HCT116 (cell line): ENCODE results near the gene WWOX. TPM values are rescaled to one million over a fixed set of nuclear protein-coding genes. Genes with fewer than 3 reads are reported as not detected.

ENCODE experiments used
- ATAC-seq: fragments of 200-7000 bp; cut with Tn5 transposase; 2 replicates; pipeline ENCODE4 v1.9.1; 2020; ENCODE audit warnings: mild to moderate bottlenecking, moderate library complexity
- BruUV-seq: library from RNA; stranded (reverse); fragments of 400-500 nt; replicated peaks from 2 replicates; lab custom pipeline; 2021; lab: Mats Ljungman, UMichigan
- CTCF ChIA-PET: fragments of 300-600 bp; sonication (Branson Sonifier 250); formaldehyde crosslinking; loops from one replicate; lab custom pipeline; 2021; ENCODE audit warnings: antibody characterized with exemption; lab: Charles Lee
- POLR2A ChIA-PET: fragments of 300-600, 350-600 bp; sonication (Branson Sonifier 250); formaldehyde crosslinking; loops from one replicate; lab custom pipeline; 2021; ENCODE audit warnings: antibody characterized with exemption; lab: Charles Lee
- RAD21 ChIA-PET, 2 experiments: fragments of 300-600 bp; sonication (Branson Sonifier 250); formaldehyde crosslinking; loops; one replicate each; lab custom pipeline; 2023; ENCODE audit warnings: low total read pairs in 2 of 2; ENCODE audit not compliant: uncharacterized antibody in 2 of 2, unreplicated experiment in 2 of 2, low non-redundant PET in 1 of 2; lab: Charles Lee
- DNase-seq: peaks from one replicate; pipeline ENCODE4 v3.0.0-alpha.2; 2010; ENCODE audit warnings: low read depth, low spot score
- H2AFZ ChIP-seq: fragments of 200-600 bp; shearing (Covaris generic), sonication (generic); 2 replicates; pipeline ENCODE4 v1.6.1; 2017; ENCODE audit warnings: low read depth, mixed run types, mixed read lengths, antibody characterized with exemption, low read length; ENCODE audit not compliant: poor library complexity, severe bottlenecking
- H3K27ac ChIP-seq: 2 replicates; pipeline ENCODE4 v1.5.1; 2012; ENCODE audit warnings: low read depth, low read length
- H3K27me3 ChIP-seq: fragments of 200-600 bp; sonication (generic); 2 replicates; pipeline ENCODE4 v1.6.1; 2016; ENCODE audit warnings: mixed run types, low read length, mixed read lengths; ENCODE audit not compliant: insufficient read depth
- H3K36me3 ChIP-seq, 2 experiments: fragments of 200-500 bp in 1 of 2; fragments of 200-600 bp in 1 of 2; sonication (Bioruptor generic) in 1 of 2; sonication (generic) in 1 of 2; 2 replicates each; pipeline versions ENCODE4 v1.5.1 to v1.6.1; 2014 to 2016; ENCODE audit warnings: low read length in 2 of 2, inconsistent platforms in 1 of 2, mixed read lengths in 1 of 2, mixed run types in 1 of 2; ENCODE audit not compliant: insufficient read depth in 2 of 2, control insufficient read depth in 1 of 2
- H3K4me1 ChIP-seq, 2 experiments: fragments of 200-600 bp in 1 of 2; sonication (generic) in 1 of 2; 2 replicates each; pipeline versions ENCODE4 v1.5.1 to v1.6.1; 2012 to 2017; ENCODE audit warnings: low read length in 2 of 2, inconsistent platforms in 1 of 2, mild to moderate bottlenecking in 1 of 2, mixed read lengths in 1 of 2, mixed run types in 1 of 2, moderate library complexity in 1 of 2; ENCODE audit not compliant: insufficient read depth in 2 of 2, control insufficient read depth in 1 of 2
- H3K4me2 ChIP-seq: fragments of 200-600 bp; sonication (generic); 2 replicates; pipeline ENCODE4 v1.6.1; 2017; ENCODE audit warnings: mixed run types, low read length, mixed read lengths
- H3K4me3 ChIP-seq, 2 experiments: fragments of 200-600 bp in 1 of 2; sonication (generic) in 1 of 2; replicated peaks in 1 of 2; 2 replicates each; pipeline ENCODE4 v1.5.1; 2011 to 2016; ENCODE audit warnings: low read length in 2 of 2, control low read depth in 1 of 2, low read depth in 1 of 2, mild to moderate bottlenecking in 1 of 2, mixed read lengths in 1 of 2, mixed run types in 1 of 2
- H3K79me2 ChIP-seq: fragments of 200-600 bp; sonication (generic); 2 replicates; pipeline ENCODE4 v1.6.1; 2017; ENCODE audit warnings: mild to moderate bottlenecking, mixed run types, low read length, moderate library complexity, mixed read lengths; ENCODE audit not compliant: insufficient read depth
- H3K9ac ChIP-seq: fragments of 200-600 bp; sonication (generic); 2 replicates; pipeline ENCODE4 v1.6.1; 2016; ENCODE audit warnings: low read length, mixed read lengths
- H3K9me2 ChIP-seq: fragments of 200-600 bp; sonication (generic), shearing (Covaris generic); 2 replicates; pipeline ENCODE4 v1.6.1; 2017; ENCODE audit warnings: mixed run types, mild to moderate bottlenecking, moderate library complexity; ENCODE audit not compliant: insufficient read depth
- H3K9me3 ChIP-seq, 2 experiments: fragments of 200-500 bp in 1 of 2; fragments of 200-600 bp in 1 of 2; sonication (Bioruptor generic) in 1 of 2; sonication (generic) in 1 of 2; 2 replicates each; pipeline ENCODE4 v1.6.1; 2014 to 2017; ENCODE audit warnings: low read length in 2 of 2, mixed read lengths in 2 of 2, inconsistent platforms in 1 of 2, low read depth in 1 of 2, mild to moderate bottlenecking in 1 of 2, mixed run types in 1 of 2, moderate library complexity in 1 of 2; ENCODE audit not compliant: control insufficient read depth in 1 of 2, insufficient read depth in 1 of 2
- H4K20me1 ChIP-seq: fragments of 200-600 bp; sonication (generic), shearing (Covaris generic); 2 replicates; pipeline ENCODE4 v1.6.1; 2017; ENCODE audit warnings: mixed run types, mild to moderate bottlenecking, moderate library complexity; ENCODE audit not compliant: insufficient read depth
- CBX3 ChIP-seq: IDR thresholded peaks from 2 replicates; pipeline ENCODE4 v1.6.1; 2012; ENCODE audit warnings: low read depth
- CEBPB ChIP-seq: IDR thresholded peaks from 2 replicates; pipeline ENCODE4 v1.6.1; 2012; ENCODE audit warnings: low read depth
- CTCF ChIP-seq, 3 experiments: fragments of 200-600 bp in 1 of 3; sonication (generic) in 1 of 3; IDR thresholded peaks in 2 of 3; conservative IDR thresholded peaks in 1 of 3; 2 replicates each; pipeline ENCODE4 v1.5.1; 2012 to 2017; ENCODE audit warnings: low read depth in 2 of 3, low read length in 2 of 3, antibody characterized with exemption in 1 of 3, borderline replicate concordance in 1 of 3, control low read depth in 1 of 3, mild to moderate bottlenecking in 1 of 3, mixed read lengths in 1 of 3, mixed run types in 1 of 3, moderate library complexity in 1 of 3; ENCODE audit not compliant: insufficient read depth in 1 of 3
- EGR1 ChIP-seq: IDR thresholded peaks from 2 replicates; pipeline ENCODE4 v1.6.1; 2012; ENCODE audit warnings: low read depth
- ELF1 ChIP-seq: IDR thresholded peaks from 2 replicates; pipeline ENCODE4 v1.6.1; 2012; ENCODE audit warnings: low read depth, borderline replicate concordance
- EZH2 ChIP-seq: fragments of 200-600 bp; sonication (generic); IDR thresholded peaks from 2 replicates; pipeline ENCODE4 v1.6.1; 2017; ENCODE audit warnings: antibody characterized with exemption, mixed run types
- EZH2phosphoT487 ChIP-seq: fragments of 200-600 bp; IDR thresholded peaks from 2 replicates; pipeline ENCODE4 v1.6.1; 2018; ENCODE audit warnings: antibody characterized with exemption, borderline replicate concordance
- FOSL1 ChIP-seq: IDR thresholded peaks from 2 replicates; pipeline ENCODE4 v1.6.1; 2012; ENCODE audit warnings: low read depth
- JUND ChIP-seq: IDR thresholded peaks from 2 replicates; pipeline ENCODE4 v1.6.1; 2012
- POLR2A ChIP-seq: IDR thresholded peaks from 2 replicates; pipeline ENCODE4 v1.7.0; 2011; ENCODE audit warnings: borderline replicate concordance; ENCODE audit not compliant: insufficient read depth, insufficient read length; ENCODE audit errors: extremely low read depth
- POLR2AphosphoS5 ChIP-seq: IDR thresholded peaks from 2 replicates; pipeline ENCODE4 v1.6.1; 2011; ENCODE audit warnings: mild to moderate bottlenecking, low read depth, low read length, moderate library complexity
- SIN3A ChIP-seq: IDR thresholded peaks from 2 replicates; pipeline ENCODE4 v1.6.1; 2012; ENCODE audit warnings: low read depth
- SP1 ChIP-seq: IDR thresholded peaks from 2 replicates; pipeline ENCODE4 v1.6.1; 2012; ENCODE audit warnings: low read depth
- SRF ChIP-seq: IDR thresholded peaks from 2 replicates; pipeline ENCODE4 v1.6.1; 2012; ENCODE audit warnings: low read depth
- TCF7L2 ChIP-seq: IDR thresholded peaks from 2 replicates; pipeline ENCODE4 v1.7.0; 2011; ENCODE audit warnings: borderline replicate concordance, inconsistent platforms; ENCODE audit not compliant: insufficient read depth, insufficient read length; ENCODE audit errors: extremely low read depth
- ZFX ChIP-seq: fragments of 450-650 bp; IDR thresholded peaks from 2 replicates; pipeline ENCODE4 v1.6.1; 2017
- ZNF274 ChIP-seq: fragments of 200-500 bp; sonication (Bioruptor generic); IDR thresholded peaks from 2 replicates; pipeline ENCODE4 v1.6.1; 2014; ENCODE audit warnings: mild to moderate bottlenecking, low read depth, low read length, inconsistent platforms
- intact Hi-C: fragments of 100-400 bp; cut with micrococcal nuclease; formaldehyde crosslinking; loops from 2 replicates; pipeline ENCODE4 v1.10.0; 2022
- total RNA-seq: library from RNA; stranded (reverse); gene quantifications from one replicate; pipeline ENCODE4 v1.2.1, GENCODE V29; 2021; ENCODE audit not compliant: unreplicated experiment
- TF ChIP-seq, protein P1 (sequence below): IDR thresholded peaks from 2 replicates; pipeline ENCODE4 v1.6.1; 2012
- TF ChIP-seq, protein P2 (sequence below): IDR thresholded peaks from 2 replicates; pipeline ENCODE4 v1.6.1; 2012; ENCODE audit warnings: low read depth
- TF ChIP-seq, protein P3 (sequence below): IDR thresholded peaks from 2 replicates; pipeline ENCODE4 v1.6.1; 2011; ENCODE audit warnings: mild to moderate bottlenecking, low read length, moderate library complexity; ENCODE audit not compliant: insufficient replicate concordance; ENCODE audit errors: extremely low read depth

The WWOX gene
- total RNA-seq, 1 experiment from 2014 or later: 13.7 TPM

DNA sequence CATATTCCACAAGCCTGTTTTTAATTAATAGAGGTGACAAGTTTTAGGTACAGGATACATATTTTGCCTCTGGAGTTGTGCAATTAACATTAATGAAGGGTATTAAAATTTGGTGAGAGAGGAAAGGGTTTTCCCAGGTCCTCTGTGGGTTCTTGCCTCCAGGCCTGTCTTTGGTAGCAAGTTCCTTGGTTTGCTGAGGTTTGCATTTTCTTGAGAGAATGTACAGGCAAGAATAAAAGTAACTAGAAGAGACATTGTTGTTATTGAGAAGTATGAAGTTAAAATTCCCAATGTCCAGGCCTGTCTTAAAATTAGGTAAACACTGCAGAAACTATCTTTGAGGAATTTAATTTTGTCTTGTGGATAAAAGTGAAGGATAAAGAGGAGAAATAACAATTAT, 316.9 kb downstream of the WWOX start:
- Histone ChIP-seq H2AFZ (no peak overlapping the region), H3K36me3 (no peaks in the 10 kb centered on the region), H4K20me1 (no peaks in the 10 kb centered on the region), H3K27ac (no peak overlapping the region), H3K9me2 (no peaks in the 10 kb centered on the region), H3K4me3 (no peak overlapping the region), H3K9me3 (no peaks in the 10 kb centered on the region), H3K79me2 (no peaks in the 10 kb centered on the region), H3K27me3 (no peaks in the 10 kb centered on the region), H3K4me1 (no peaks in the 10 kb centered on the region), H3K4me2 (no peak overlapping the region), H3K9ac (no peak overlapping the region)
- POLR2A ChIA-PET: no interaction called here
- intact Hi-C loops: no loop called here
- TF ChIP-seq TCF7L2 (no peak), ZNF274 (no peak), ELF1 (no peak), SP1 (no peak), EZH2phosphoT487 (no peak), CTCF (IDR thresholded peaks at IDR 0.05 in 2 of 3, conservative IDR thresholded peaks at IDR 0.05 in 1 of 3; ENCODE audit: borderline replicate concordance in 1 of 3, insufficient read depth in 1 of 3, low read depth in 2 of 3, low read length in 2 of 3) (no peak), ZFX (no peak), JUND (no peak), CBX3 (no peak), EGR1 (no peak), EZH2 (no peak), FOSL1 (no peak), SIN3A (no peak), POLR2AphosphoS5 (no peak), CEBPB (no peak), POLR2A (no peak), SRF (no peak)
- TF ChIP-seq, protein P1, sequence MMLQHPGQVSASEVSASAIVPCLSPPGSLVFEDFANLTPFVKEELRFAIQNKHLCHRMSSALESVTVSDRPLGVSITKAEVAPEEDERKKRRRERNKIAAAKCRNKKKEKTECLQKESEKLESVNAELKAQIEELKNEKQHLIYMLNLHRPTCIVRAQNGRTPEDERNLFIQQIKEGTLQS: no peak
- TF ChIP-seq, protein P2, sequence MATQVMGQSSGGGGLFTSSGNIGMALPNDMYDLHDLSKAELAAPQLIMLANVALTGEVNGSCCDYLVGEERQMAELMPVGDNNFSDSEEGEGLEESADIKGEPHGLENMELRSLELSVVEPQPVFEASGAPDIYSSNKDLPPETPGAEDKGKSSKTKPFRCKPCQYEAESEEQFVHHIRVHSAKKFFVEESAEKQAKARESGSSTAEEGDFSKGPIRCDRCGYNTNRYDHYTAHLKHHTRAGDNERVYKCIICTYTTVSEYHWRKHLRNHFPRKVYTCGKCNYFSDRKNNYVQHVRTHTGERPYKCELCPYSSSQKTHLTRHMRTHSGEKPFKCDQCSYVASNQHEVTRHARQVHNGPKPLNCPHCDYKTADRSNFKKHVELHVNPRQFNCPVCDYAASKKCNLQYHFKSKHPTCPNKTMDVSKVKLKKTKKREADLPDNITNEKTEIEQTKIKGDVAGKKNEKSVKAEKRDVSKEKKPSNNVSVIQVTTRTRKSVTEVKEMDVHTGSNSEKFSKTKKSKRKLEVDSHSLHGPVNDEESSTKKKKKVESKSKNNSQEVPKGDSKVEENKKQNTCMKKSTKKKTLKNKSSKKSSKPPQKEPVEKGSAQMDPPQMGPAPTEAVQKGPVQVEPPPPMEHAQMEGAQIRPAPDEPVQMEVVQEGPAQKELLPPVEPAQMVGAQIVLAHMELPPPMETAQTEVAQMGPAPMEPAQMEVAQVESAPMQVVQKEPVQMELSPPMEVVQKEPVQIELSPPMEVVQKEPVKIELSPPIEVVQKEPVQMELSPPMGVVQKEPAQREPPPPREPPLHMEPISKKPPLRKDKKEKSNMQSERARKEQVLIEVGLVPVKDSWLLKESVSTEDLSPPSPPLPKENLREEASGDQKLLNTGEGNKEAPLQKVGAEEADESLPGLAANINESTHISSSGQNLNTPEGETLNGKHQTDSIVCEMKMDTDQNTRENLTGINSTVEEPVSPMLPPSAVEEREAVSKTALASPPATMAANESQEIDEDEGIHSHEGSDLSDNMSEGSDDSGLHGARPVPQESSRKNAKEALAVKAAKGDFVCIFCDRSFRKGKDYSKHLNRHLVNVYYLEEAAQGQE: no peak
- TF ChIP-seq, protein P3, sequence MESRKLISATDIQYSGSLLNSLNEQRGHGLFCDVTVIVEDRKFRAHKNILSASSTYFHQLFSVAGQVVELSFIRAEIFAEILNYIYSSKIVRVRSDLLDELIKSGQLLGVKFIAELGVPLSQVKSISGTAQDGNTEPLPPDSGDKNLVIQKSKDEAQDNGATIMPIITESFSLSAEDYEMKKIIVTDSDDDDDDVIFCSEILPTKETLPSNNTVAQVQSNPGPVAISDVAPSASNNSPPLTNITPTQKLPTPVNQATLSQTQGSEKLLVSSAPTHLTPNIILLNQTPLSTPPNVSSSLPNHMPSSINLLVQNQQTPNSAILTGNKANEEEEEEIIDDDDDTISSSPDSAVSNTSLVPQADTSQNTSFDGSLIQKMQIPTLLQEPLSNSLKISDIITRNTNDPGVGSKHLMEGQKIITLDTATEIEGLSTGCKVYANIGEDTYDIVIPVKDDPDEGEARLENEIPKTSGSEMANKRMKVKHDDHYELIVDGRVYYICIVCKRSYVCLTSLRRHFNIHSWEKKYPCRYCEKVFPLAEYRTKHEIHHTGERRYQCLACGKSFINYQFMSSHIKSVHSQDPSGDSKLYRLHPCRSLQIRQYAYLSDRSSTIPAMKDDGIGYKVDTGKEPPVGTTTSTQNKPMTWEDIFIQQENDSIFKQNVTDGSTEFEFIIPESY: no peak
- BruUV-seq: no TSS peak
- RAD21 ChIA-PET: no interaction called here
- CTCF ChIA-PET: no interaction called here
- ATAC-seq (no peak), DNase-seq (no peak)
